MCF 10A (cell line): ENCODE measurements around the gene PLXNB2. TPM values are rescaled to one million over a fixed set of nuclear protein-coding genes. Genes with fewer than 3 reads are reported as not detected.
A peak's percentile ranks its signal among the peaks of the same experiment; 100 is the strongest.

Source experiments
- BruUV-seq: library from RNA; stranded (reverse); fragments of 400-500 nt; replicated peaks from 2 replicates; lab custom pipeline; 2021; lab: Mats Ljungman, UMichigan
- CTCF ChIA-PET: fragments of 300-600 bp; sonication (Branson Sonifier 250); formaldehyde crosslinking; extraction: SDS; loops from one replicate; lab custom pipeline; 2021; ENCODE audit warnings: antibody characterized with exemption, inconsistent platforms; lab: Yijun Ruan, JAX
- POLR2A ChIA-PET: fragments of 300-600, 350-650 bp; sonication (Branson Sonifier 250); formaldehyde crosslinking; extraction: SDS; loops from one replicate; lab custom pipeline; 2020; ENCODE audit warnings: antibody characterized with exemption, inconsistent platforms; lab: Yijun Ruan, JAX
- DNase-seq: peaks from one replicate; pipeline ENCODE4 v3.0.0-alpha.2; 2018; ENCODE audit not compliant: unreplicated experiment
- H3K27ac Mint-ChIP-seq: one replicate; pipeline ENCODE4 v1.8.0; 2022; ENCODE audit warnings: mild to moderate bottlenecking, low read depth, mixed read lengths; ENCODE audit not compliant: unreplicated experiment
- H3K27me3 Mint-ChIP-seq: one replicate; pipeline ENCODE4 v1.8.0; 2022; ENCODE audit warnings: mixed read lengths; ENCODE audit not compliant: insufficient read depth, unreplicated experiment
- H3K36me3 Mint-ChIP-seq: one replicate; pipeline ENCODE4 v1.8.0; 2022; ENCODE audit warnings: mild to moderate bottlenecking, moderate library complexity, mixed read lengths; ENCODE audit not compliant: insufficient read depth, unreplicated experiment
- H3K4me1 Mint-ChIP-seq: one replicate; pipeline ENCODE4 v1.8.0; 2022; ENCODE audit warnings: mixed read lengths; ENCODE audit not compliant: insufficient read depth, unreplicated experiment
- H3K4me3 Mint-ChIP-seq: one replicate; pipeline ENCODE4 v1.8.0; 2022; ENCODE audit warnings: mild to moderate bottlenecking, moderate library complexity, mixed read lengths; ENCODE audit not compliant: unreplicated experiment
- H3K9me3 Mint-ChIP-seq: one replicate; pipeline ENCODE4 v1.8.0; 2022; ENCODE audit warnings: mixed read lengths; ENCODE audit not compliant: unreplicated experiment
- intact Hi-C: fragments of 100-400 bp; cut with micrococcal nuclease; formaldehyde crosslinking; loops from 2 replicates; pipeline ENCODE4 v1.14.1; 2022
- total RNA-seq: library from RNA; stranded (reverse); gene quantifications from 2 replicates; pipeline ENCODE4 v1.2.3, GENCODE V29; 2022
- TF ChIP-seq, protein P1 (sequence below): fragments of 200-600 bp; IDR thresholded peaks from one replicate; pipeline ENCODE4 v1.8.0; 2022; ENCODE audit warnings: antibody characterized with exemption, mild to moderate bottlenecking; ENCODE audit not compliant: unreplicated experiment

The PLXNB2 gene
- total RNA-seq, 1 experiment from 2014 or later = 199 TPM

DNA sequence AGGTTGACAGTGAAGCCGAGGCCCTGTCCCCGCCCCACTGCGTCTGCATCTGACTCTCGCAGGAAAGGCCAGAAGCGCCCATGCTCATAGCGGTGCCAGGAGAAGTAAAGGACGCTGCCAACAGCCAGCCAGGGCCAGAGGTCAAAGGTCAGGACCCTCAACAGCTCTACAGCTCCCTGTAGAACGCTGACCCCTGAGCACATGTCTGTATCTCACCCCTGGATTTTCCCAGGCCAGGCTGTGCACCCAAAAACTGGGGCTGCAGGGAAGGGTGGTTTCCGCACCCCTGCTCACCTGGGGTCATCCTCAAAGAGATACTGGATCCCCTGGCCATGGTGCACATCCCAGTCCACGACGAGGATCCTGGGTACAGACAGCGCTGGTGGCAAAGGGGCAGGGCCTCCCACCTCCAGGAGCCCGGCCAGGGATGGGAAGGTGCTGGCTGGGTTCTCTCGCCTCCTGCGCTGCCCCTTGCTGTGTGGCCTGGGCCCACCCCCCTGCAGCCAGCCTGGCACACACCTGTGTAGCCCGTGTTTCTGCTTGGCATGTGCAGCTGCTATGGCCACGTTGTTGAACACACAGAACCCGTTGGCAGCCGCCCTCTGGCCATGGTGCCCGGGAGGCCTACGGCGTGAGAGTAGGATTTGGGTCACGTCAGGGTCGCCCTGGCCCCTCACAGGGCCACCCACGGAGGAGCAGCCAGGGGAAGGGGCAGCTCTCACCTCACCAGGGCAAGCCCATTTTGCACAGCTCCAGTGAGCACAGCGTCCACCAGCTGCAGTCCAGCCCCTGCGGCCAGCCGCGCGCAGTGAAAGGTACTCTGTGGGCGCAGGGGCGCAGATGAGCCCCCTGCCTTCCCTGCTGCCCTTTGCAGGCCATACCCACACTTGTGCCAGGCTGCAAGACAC is 57.9 kb downstream of the PLXNB2 start:
- BruUV-seq = no TSS peak
- Mint-ChIP-seq H3K27me3 (no peaks in the 10 kb centered on the region), H3K36me3 (peaks cover 26% of the 10 kb centered on the region), H3K4me3 (peak overlapping the region; percentile 72), H3K9me3 (no peaks in the 10 kb centered on the region), H3K4me1 (peaks cover 6% of the 10 kb centered on the region), H3K27ac (no peak overlapping the region)
- ChIA-PET CTCF (interaction anchor here (0.6 to 3.9 kb wide), 4 partner anchors 11 to 91 kb away, joined by 3 to 27 read pairs (median 4); no protein-coding TSS in a partner anchor), POLR2A (interaction anchor here (1.9 to 3.5 kb wide), 2 partner anchors 56 to 92 kb away, joined by 13 to 26 read pairs; no protein-coding TSS in a partner anchor)
- intact Hi-C loops = loop anchor here (5.0 kb wide), 2 partner anchors 248 to 373 kb away; no protein-coding TSS in a partner anchor
- DNase-seq = no peak
- TF ChIP-seq, protein P1, sequence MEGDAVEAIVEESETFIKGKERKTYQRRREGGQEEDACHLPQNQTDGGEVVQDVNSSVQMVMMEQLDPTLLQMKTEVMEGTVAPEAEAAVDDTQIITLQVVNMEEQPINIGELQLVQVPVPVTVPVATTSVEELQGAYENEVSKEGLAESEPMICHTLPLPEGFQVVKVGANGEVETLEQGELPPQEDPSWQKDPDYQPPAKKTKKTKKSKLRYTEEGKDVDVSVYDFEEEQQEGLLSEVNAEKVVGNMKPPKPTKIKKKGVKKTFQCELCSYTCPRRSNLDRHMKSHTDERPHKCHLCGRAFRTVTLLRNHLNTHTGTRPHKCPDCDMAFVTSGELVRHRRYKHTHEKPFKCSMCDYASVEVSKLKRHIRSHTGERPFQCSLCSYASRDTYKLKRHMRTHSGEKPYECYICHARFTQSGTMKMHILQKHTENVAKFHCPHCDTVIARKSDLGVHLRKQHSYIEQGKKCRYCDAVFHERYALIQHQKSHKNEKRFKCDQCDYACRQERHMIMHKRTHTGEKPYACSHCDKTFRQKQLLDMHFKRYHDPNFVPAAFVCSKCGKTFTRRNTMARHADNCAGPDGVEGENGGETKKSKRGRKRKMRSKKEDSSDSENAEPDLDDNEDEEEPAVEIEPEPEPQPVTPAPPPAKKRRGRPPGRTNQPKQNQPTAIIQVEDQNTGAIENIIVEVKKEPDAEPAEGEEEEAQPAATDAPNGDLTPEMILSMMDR = no peak

DNA sequence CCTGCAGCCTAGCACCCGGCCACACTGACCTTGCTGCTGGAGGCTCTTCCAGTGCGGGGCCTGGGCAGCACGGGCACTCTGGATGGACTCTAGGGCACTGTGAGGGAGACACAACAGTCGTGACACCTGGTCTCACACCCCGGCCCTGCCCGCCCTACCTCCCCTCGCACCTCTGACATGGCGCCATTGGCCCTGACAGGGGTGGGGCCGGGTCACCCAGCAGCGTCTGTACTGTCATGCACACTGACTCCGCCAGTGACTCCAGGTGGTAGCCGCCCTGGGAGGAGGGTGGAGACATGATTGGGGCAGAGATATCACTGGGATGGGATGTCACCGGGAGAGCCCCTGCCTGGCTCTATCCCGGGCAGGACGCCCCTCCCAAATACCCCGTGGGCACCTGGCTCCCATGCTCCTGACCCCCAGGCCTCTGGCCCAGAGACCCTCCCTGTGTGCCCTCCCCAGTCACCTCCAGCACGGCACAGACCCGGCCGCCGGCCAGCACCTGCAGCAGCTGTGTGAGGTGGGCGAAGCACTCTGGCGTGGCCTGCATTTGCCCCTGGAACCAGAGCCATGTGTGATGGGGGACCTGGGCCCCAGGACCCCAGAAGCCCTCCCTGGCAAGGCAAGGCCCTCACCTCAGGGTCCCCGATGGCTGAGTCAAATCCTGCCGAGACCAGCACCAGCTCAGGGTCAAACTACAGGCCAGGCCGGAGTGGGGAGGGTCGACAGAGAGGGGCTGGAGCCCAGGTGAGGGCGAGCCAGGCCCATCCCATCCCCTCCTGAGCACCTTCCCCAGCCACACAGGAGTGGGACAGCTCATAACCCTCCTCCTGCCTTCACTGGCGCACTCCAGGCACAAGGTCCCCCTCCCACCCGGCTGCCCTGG is 59.0 kb downstream of the PLXNB2 start:
- no TSS peak for BruUV-seq
- intact Hi-C loops = no loop called here
- TF ChIP-seq, protein P1 = no peak
- Mint-ChIP-seq H3K4me1 (peaks cover 6% of the 10 kb centered on the region), H3K36me3 (peaks cover 20% of the 10 kb centered on the region), H3K27ac (no peak overlapping the region), H3K4me3 (no peak overlapping the region), H3K27me3 (no peaks in the 10 kb centered on the region), H3K9me3 (no peaks in the 10 kb centered on the region)
- CTCF ChIA-PET = no interaction called here
- POLR2A ChIA-PET = no interaction called here
- no peak for DNase-seq

GRCh38 chr22:50247748-50248147 is 59.7 kb downstream of the PLXNB2 start:
- ChIA-PET CTCF (no interaction called here), POLR2A (no interaction called here)
- no TSS peak for BruUV-seq
- Mint-ChIP-seq H3K27me3 (no peaks in the 10 kb centered on the region), H3K27ac (peak overlapping the region; percentile 27), H3K9me3 (no peaks in the 10 kb centered on the region), H3K4me1 (peaks cover 6% of the 10 kb centered on the region), H3K4me3 (no peak overlapping the region), H3K36me3 (peaks cover 20% of the 10 kb centered on the region)
- TF ChIP-seq, protein P1 = no peak
- peak; percentile 64 for DNase-seq
- intact Hi-C loops = no loop called here
